T-helper 22 cell (primary cell): ENCODE results near the gene MYO15B.
"Not testable (repeated sequence)": the region's sequence is repeated elsewhere in the genome, so short reads cannot be mapped to it uniquely, and the experiment has no call there.

Experiments
- DNase-seq: peaks from one replicate; pipeline ENCODE4 v3.0.0-alpha.2; 2020; ENCODE audit warnings: low read depth

The MYO15B gene

GRCh38 chr17:75624714-75625345 is 37.2 kb downstream of the MYO15B start:
- DNase-seq: no peak

GRCh38 chr17:75625813-75626486 is 38.4 kb downstream of the MYO15B start:
- no peak for DNase-seq

DNA sequence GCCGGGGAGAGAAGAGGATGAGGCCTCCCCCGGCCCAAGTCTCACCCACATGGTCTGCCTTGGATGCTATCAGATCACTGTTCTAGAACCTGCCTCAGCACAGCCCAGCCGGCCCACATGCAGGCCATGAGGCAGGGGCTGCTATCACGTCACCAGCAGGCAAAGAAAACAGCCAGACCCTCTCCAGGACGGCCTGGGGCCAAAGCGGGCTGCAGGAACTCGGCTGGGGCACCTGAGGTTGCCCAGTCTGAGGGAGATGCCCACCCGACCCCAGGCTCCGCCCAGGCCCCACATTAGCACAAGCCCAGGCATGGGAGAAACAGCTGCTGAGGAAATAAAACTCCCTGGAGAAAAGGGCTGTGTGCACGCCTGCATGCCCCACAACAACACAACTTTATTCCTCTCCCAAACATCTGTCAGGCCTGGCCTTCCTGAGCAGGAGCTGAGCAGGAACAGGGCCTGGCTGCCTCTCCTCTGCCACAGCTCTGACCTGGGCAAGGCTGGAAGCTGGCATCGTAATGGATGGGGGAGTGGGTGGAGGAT is 39.0 kb downstream of the MYO15B start:
- DNase-seq: no peak

GRCh38 chr17:75627094-75627493 is 39.5 kb downstream of the MYO15B start:
- no peak for DNase-seq

DNA sequence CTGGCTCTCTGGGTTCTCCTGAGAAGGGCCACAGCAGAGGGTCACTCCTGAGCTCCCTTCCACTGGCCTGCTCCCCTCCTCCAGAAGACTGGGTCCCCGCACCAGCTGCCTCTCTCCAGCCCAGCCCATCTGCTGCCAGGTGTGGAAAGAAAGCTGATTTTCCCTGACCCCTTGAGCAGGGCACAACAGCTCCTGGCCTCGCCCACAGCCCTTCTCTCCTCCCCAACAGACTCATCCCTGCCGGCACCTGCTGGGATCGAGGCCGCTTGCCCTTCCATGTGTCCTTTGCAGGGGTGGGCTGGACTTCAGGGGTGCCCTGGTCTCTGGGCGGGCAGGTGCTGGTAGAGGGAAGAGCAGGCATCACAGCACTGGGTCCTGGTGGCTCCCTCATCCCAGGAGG is 40.8 kb downstream of the MYO15B start:
- no peak for DNase-seq

DNA sequence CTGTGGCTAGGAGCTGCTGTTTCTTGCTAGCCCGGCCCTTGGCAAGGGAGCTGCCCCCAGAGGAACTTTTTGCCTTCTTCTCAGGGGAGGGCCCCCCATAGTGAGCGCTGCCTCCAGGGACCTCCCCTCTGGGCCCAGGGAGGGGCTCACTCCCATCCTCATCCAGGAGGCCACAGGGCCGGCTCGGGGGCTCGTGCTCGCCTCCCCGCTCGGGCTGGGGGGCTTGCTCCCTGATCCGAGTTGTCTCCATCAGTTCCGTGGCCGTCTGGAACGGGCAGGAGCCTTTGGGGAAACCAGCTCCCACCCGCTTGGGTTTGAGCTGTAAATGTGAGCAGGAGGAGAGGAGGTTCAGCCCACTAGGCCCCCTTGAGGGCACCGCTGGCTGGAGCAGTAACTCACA is 41.6 kb downstream of the MYO15B start:
- no peak for DNase-seq

DNA sequence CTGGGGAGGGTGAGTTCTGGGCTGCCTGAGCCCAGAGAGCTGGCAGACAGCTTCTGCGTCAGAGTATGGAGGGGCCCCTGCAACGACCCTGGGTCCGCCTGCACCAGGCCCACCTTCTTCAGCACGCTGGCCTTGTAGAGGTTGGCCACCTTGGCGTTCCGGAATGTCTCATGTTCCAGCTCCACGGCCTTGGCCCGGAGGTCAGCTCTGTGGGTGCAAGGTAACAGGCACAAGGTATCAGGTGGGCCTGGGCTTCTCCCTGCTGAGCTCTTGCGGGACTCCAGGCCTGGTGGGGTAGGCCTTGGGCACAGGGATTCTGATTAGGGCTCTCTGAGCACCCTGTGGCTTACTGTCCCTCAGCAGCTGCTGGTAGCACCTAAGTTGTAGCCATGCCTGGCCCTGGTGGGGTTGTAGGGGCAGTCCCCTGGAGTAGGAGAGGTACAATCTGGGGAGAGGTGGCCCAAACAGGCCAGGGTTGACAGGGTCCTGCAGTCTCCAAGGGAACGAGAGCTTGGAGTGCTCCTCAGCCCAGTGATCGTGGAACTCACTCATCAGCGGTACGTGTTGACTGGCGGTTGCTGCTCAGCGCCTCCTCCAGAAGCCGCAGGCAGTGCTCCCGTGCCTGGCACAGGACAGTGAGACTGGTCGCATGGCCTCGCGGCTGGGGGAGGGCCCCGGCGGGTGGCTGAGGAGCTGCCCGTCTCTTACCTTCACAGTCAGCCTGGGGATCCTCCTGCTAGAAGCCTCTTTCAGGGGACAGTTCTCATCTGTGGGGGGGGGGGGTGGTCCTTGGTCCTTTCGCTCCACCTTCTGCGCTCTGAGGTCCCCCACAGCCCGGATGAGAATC is 42.7 kb downstream of the MYO15B start:
- DNase-seq: no peak

DNA sequence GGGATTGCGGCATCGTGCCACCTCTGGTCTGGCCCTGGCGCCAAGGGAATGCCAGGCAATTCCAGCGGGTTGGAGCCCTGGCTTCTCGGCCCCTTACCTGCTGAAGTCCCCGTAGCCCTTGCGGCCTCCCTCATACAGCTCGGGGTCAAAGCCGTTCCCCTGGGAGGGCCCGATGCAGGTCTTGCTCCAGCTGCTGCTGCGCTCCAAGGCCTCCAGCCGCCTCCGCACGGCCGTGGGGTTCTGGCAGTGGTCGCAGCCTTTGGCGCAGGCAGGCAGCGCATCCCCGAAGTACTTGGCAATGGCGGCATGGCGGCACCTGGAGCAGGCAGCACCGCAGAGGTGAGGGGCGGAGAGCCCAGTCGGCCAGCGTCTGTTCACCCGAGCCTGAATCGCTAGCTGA is 43.8 kb downstream of the MYO15B start:
- DNase-seq: no peak

- DNase-seq: no peak
These were observed 44.8 kb downstream of the MYO15B start for GRCh38 chr17:75632428-75632827.

- peak; percentile 45 for DNase-seq
These were observed 45.4 kb downstream of the MYO15B start, which contains the start of gene SMIM5 for GRCh38 chr17:75632863-75633485. TSS of gene SMIM5 (plus strand) at chr17:75633434. CDS start at chr17:75640202, 6,768 bp downstream.

GRCh38 chr17:75633486-75634375 is 46.1 kb downstream of the MYO15B start:
- DNase-seq: no peak

DNA sequence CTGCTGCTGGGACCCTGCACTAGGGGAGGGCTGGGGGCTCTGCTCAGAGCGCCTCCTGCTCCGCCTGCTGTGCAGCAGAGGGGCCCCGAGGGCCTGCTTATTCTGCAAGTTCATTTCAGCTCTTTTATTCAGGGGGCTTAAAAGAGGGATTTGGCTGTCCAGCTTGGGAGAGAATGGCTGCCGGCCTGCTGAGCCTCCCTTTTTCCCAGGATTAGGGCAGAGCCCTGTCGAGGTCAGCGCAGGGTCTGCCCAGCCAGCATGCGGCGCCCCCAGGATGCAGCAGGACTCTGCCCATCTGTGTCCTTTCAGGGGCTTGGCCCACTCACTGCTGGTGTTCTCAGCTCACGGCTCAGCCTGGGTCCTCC is 46.8 kb downstream of the MYO15B start:
- DNase-seq: no peak

DNA sequence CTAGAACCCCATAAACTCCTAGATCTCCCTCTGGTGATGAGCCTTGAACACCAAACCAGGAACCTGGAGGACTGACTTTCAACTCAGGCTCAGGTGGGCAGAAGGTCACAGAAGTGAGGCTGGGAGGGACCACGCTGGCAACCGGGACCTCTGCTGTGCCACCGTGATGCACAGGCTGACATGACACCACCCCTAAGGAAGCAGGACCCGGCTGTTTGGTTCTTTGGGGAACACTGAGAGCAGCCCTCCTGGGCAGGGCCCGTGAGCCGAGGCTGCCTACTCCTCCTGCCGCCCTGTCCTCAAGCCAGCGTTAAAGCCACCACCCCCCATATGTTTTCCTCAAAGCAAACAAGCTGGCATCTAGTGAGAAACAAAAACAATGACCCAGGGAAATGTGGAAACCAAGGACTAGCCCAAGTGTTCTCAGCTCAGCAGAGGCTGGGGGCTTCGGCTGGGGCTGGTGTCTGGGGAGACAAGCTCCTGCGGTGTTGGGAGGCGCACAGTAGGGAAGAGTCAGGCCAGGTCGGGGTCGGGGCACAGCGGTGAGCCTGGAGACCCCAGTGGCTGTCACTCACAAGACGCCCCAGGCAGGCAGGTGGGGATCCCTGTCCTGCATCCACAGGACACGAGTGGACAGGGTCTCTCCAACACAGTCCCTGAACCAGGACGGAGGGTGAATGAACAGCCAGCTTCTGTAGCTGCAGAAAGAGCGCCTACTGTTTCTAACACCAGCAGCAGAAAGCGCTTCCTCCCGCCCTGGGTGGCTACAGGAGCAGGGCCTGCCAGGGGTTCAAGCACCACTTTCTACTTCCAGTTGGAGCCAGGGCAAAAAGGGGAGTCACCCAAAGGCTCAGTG is 47.4 kb downstream of the MYO15B start:
- DNase-seq: no peak

DNA sequence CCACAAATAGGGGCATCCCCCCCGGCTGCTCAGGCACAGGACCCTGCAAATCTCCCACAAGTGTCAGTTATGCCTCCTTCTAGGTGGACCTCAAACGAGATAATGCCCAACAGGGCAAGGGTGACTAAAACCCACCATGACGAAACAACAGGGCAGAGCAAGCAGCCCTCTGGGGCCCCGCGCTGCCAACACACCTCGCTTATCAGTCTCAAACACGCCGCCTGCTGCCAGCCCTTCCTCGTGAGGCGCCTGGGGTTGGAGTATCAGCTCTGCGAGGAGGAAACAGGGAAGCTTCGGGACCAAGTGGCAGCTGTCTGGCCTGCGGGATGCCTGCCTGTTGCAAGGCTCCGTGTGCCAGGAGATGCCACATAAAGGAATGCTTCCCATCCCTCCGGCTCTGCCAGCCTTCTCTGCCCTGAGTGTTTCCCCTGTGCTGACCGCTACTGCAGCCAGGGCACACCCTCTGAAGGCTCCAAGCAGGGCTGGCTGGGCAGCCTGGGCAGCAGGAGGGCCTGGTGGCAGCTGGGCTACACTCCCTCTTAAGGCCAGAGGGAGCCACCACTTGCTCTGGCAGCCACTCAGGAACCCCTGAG is 48.1 kb downstream of the MYO15B start:
- DNase-seq: no peak

GRCh38 chr17:75636381-75637142 is 49.0 kb downstream of the MYO15B start:
- no peak for DNase-seq

DNA sequence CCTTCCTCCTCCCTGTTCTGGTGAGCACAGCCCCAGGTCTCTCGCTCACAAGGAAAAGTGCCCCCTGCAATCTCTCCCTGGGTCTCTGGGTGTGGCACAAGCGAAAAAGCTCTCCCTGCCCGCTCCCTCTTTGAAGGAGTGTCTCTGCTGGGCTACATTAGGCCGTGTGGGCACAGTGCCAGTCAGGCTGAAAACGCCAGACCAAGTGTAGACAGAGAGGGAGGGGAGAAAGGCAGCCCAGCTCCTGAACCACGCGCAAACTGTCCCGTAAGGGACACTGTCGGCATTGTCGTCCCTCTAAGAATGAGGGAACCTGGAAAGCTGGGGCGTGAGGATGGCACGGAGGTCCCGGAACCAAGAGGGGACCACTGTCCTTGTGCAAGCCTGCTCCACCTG is 49.5 kb downstream of the MYO15B start:
- no peak for DNase-seq

DNA sequence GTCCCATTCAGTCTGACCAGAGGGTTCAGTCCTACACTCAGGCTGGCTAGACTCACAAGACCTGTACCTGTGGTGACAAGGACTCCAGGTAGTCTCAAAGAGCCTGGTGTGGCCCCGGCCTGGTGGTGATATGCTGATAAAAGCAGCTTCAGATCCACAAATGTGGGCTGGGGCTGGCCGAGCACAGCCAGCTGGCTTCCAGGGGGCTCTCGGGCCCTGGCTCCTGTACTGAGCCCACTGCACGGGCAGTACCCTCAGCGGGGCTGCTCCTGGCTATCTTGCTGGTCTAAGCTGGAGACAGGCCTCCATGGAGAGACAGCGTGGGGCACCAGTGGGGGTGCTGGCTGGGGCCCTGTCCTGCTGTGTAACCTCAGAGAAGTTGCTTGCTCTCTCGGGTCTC is 50.0 kb downstream of the MYO15B start:
- DNase-seq: no peak

DNA sequence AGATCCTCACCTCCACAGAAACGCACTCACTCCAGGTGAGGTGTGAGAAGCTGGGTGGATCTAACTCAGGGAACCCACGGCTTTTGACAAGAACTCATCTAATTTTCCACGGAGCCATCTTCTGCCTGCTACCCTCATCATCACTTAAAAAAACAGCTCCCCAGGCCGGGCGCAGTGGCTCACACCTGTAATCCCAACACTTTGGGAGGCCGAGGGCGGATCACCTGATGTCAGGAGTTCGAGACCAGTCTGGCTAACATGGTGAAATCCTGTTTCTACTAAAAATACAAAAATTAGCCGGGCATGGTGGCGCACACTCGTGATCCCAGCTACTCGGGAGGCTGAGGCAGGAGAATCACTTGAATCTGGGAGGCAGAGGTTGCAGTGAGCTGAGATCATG is 50.4 kb downstream of the MYO15B start:
- not testable (repeated sequence) for DNase-seq

DNA sequence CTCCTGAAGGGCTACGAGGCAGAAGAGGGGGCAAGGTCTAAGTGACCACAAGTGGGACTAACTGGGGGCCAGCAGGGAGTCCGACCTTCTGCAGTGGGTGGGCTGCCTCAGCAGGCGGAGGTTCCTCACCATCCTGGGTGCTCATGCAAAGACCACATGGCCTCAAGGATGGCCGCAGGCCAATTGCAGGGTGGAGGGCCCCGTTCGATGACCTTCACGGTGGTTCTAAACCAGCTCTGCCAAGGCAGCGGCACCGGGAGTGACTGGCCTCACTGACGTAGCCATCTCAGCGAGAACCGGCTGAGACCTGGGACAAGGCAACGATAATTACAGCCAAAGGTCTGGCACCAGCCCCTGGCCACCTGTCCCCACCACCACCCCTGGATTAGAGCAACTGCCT is 51.3 kb downstream of the MYO15B start:
- no peak for DNase-seq
